Activated CD8-positive, alpha-beta T cell treated with anti-CD3 and anti-CD28 coated beads for 36 hours (primary cell): ENCODE data around the gene EPHB4. TPM values are rescaled to one million over a fixed set of nuclear protein-coding genes. Genes with fewer than 3 reads are reported as not detected.
"Not testable (repeated sequence)": the region's sequence is repeated elsewhere in the genome, so short reads cannot be mapped to it uniquely, and the experiment has no call there.

Source experiments
- ATAC-seq: fragments of 200-7000 bp; cut with Tn5 transposase; one replicate; pipeline ENCODE4 v1.10.0; 2021; ENCODE audit warnings: mild to moderate bottlenecking, moderate library complexity
- CTCF ChIA-PET: fragments of 350-600 bp; sonication (Branson Sonifier 250); formaldehyde crosslinking; loops from one replicate; lab custom pipeline; 2021; ENCODE audit warnings: antibody characterized with exemption; lab: Charles Lee
- POLR2A ChIA-PET: fragments of 350-600 bp; sonication (Branson Sonifier 250); formaldehyde crosslinking; loops from one replicate; lab custom pipeline; 2021; ENCODE audit warnings: antibody characterized with exemption; lab: Charles Lee
- DNase-seq: peaks from one replicate; pipeline ENCODE4 v3.0.0-alpha.2; 2020
- H3K27ac Mint-ChIP-seq: one replicate; pipeline ENCODE4 v1.8.0; 2021; ENCODE audit warnings: mild to moderate bottlenecking, mixed read lengths
- H3K27me3 Mint-ChIP-seq: one replicate; pipeline ENCODE4 v1.8.0; 2021; ENCODE audit warnings: mixed read lengths
- H3K36me3 Mint-ChIP-seq: one replicate; pipeline ENCODE4 v1.8.0; 2021; ENCODE audit warnings: low read depth, mixed read lengths
- H3K4me1 Mint-ChIP-seq: one replicate; pipeline ENCODE4 v1.8.0; 2021; ENCODE audit warnings: low read depth, mixed read lengths
- H3K4me3 Mint-ChIP-seq: one replicate; pipeline ENCODE4 v1.8.0; 2021; ENCODE audit warnings: mild to moderate bottlenecking, moderate library complexity, mixed read lengths
- H3K9me3 Mint-ChIP-seq: one replicate; pipeline ENCODE4 v1.8.0; 2021; ENCODE audit warnings: mixed read lengths
- intact Hi-C: fragments of 100-400 bp; cut with micrococcal nuclease; formaldehyde crosslinking; loops from one replicate; pipeline ENCODE4 v1.10.0; 2022
- total RNA-seq, 2 experiments: library from RNA; stranded (reverse); gene quantifications; one replicate each; pipeline ENCODE4 v1.2.3, GENCODE V29; 2021
- TF ChIP-seq, protein P1 (sequence below): fragments of 200-600 bp; IDR thresholded peaks from one replicate; pipeline ENCODE4 v1.8.0; 2022; ENCODE audit warnings: antibody characterized with exemption, mild to moderate bottlenecking

Gene EPHB4
- total RNA-seq, 2 experiments from 2014 or later = 4.8 to 5.8 TPM

DNA sequence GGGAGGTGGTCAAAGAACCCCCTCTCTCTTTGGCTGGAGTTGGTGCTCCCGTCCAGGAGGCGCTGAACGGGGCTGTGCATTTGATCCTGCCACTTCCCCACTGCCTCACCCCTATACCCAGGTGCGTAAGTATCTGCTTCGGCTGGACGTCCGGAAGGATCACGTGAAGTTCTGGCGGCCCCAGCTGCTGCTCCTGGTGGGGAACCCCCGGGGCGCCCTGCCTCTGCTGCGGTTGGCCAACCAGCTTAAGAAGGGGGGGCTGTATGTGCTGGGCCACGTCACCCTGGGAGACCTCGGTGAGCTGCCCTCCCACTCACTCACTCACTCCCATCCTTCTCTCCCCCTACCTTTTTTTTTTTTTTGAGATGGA is 34.3 kb upstream of the EPHB4 start:
- H3K4me3 Mint-ChIP-seq = no peak overlapping the region
- TF ChIP-seq, protein P1, sequence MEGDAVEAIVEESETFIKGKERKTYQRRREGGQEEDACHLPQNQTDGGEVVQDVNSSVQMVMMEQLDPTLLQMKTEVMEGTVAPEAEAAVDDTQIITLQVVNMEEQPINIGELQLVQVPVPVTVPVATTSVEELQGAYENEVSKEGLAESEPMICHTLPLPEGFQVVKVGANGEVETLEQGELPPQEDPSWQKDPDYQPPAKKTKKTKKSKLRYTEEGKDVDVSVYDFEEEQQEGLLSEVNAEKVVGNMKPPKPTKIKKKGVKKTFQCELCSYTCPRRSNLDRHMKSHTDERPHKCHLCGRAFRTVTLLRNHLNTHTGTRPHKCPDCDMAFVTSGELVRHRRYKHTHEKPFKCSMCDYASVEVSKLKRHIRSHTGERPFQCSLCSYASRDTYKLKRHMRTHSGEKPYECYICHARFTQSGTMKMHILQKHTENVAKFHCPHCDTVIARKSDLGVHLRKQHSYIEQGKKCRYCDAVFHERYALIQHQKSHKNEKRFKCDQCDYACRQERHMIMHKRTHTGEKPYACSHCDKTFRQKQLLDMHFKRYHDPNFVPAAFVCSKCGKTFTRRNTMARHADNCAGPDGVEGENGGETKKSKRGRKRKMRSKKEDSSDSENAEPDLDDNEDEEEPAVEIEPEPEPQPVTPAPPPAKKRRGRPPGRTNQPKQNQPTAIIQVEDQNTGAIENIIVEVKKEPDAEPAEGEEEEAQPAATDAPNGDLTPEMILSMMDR = no peak
- no peaks in the 10 kb centered on the region for H3K27me3 Mint-ChIP-seq
- intact Hi-C loops = no loop called here
- ChIA-PET POLR2A (interaction anchor here (1.0 to 1.1 kb wide), 2 partner anchors 13 to 54 kb away, joined by 3 read pairs; partner anchors contain the start of gene SRRT), CTCF (no interaction called here)
- no peaks in the 10 kb centered on the region for H3K9me3 Mint-ChIP-seq
- DNase-seq = no peak
- no peak overlapping the region for H3K27ac Mint-ChIP-seq
- ATAC-seq = no peak
- no peaks in the 10 kb centered on the region for H3K4me1 Mint-ChIP-seq
- peaks cover 17% of the 10 kb centered on the region for H3K36me3 Mint-ChIP-seq

DNA sequence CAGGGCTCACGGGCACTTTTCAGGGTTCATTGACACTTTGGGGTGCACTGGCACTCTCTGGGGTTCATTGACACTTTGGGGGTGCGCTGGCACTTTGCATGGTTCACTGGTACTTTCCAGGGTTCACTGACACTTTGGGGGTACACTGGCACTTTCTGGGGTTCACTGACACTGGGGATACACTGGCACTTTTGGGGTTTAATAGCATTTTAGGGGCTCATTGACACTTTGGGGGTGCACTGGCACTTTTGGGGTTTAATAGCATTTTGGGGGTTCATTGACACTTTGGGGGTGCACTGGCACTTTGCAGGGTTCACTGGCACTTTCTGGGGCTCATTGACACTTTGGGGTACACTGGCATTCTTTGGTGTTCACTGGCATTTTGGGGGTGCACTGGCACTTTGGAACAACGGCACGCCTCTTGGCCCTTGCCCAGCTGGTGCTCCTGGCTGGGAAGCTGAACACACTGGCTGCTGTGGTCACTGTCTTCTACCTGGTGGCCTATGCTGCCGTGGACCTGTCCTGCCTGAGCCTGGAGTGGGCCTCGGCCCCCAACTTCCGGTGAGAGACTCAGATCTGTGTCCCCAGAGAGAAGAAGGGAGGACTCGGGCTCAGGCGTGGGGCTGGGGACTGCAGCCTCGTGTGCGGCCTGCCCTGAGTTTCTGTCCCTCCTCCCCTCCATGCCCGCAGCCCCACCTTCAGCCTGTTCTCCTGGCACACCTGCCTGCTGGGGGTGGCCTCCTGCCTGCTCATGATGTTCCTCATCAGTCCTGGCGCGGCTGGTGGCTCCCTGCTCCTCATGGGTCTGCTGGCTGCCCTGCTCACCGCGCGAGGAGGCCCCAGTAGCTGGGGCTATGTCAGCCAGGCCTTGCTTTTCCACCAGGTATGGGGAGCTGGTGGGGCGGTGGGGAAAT is 33.6 kb upstream of the EPHB4 start:
- DNase-seq = no peak
- TF ChIP-seq, protein P1 = no peak
- no peaks in the 10 kb centered on the region for H3K27me3 Mint-ChIP-seq
- H3K4me1 Mint-ChIP-seq = no peaks in the 10 kb centered on the region
- H3K27ac Mint-ChIP-seq = no peak overlapping the region
- no peaks in the 10 kb centered on the region for H3K9me3 Mint-ChIP-seq
- ATAC-seq = no peak
- ChIA-PET POLR2A (interaction anchor here (1.0 kb wide), 1 partner anchor 54 kb away, joined by 3 read pairs; no protein-coding TSS in a partner anchor), CTCF (no interaction called here)
- intact Hi-C loops = no loop called here
- peaks cover 17% of the 10 kb centered on the region for H3K36me3 Mint-ChIP-seq
- H3K4me3 Mint-ChIP-seq = no peak overlapping the region

DNA sequence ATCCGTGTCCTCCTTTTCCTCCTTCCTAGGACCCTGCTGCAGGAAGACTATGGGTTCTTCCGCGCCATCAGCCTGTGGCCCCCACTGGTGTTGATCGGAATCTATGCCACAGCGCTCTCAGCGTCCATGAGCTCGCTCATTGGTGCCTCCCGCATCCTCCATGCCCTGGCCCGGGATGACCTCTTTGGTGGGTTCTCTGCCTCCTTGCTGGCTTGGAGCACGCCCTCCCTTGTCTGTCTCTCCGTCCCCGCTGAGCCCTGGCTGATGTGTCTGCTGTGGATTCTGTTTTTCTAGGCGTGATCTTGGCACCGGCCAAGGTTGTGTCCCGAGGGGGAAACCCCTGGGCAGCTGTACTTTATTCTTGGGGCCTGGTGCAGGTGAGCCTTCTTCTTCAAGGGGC is 32.5 kb upstream of the EPHB4 start:
- intact Hi-C loops = no loop called here
- Mint-ChIP-seq H3K36me3 (peaks cover 17% of the 10 kb centered on the region), H3K4me1 (no peaks in the 10 kb centered on the region), H3K27ac (no peak overlapping the region), H3K4me3 (no peak overlapping the region), H3K27me3 (no peaks in the 10 kb centered on the region), H3K9me3 (no peaks in the 10 kb centered on the region)
- TF ChIP-seq, protein P1 = no peak
- DNase-seq = no peak
- ChIA-PET POLR2A (no interaction called here), CTCF (interaction anchor here (0.8 kb wide), 1 partner anchor 60 kb away, joined by 3 read pairs; no protein-coding TSS in a partner anchor)
- ATAC-seq = no peak

DNA sequence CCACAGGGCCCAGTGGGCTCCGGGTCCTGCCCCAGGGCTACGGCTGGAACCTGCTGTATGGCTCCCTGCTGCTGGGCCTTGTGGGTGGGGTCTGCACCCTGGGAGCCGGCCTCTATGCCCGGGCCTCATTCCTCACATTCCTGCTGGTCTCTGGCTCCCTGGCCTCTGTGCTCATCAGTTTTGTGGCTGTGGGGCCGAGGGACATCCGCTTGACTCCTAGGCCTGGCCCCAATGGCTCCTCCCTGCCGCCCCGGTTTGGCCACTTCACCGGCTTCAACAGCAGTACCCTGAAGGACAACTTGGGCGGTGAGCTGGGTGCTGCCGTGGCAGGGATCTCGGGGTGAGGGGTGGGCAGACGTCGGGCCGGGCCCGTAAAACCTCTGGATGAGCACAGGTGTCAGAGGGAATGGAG is 29.6 kb upstream of the EPHB4 start:
- TF ChIP-seq, protein P1 = no peak
- POLR2A ChIA-PET = interaction anchor here (0.6 to 2.1 kb wide), 2 partner anchors 10 to 18 kb away, joined by 3 to 7 read pairs; partner anchors contain the start of genes SRRT and TRIP6

DNA sequence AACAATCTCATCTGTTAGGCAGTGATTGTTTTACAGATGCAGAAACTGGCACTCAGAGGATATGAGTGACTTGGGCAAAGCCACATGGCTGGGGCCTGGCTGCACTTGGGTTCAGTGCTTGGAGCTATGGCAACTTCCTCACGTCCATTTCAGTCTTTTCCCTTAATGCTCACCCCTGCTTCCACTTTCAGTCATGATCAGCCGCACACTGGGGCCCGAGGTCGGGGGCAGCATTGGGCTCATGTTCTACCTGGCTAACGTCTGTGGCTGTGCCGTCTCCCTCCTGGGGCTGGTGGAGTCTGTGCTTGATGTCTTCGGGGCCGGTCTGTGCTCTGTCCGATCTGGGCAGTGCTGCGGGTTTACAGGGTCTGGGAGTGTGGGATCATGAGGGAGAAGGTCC is 28.2 kb upstream of the EPHB4 start:
- H3K4me1 Mint-ChIP-seq = peaks cover 15% of the 10 kb centered on the region
- H3K4me3 Mint-ChIP-seq = no peak overlapping the region
- CTCF ChIA-PET = interaction anchor here (1.3 to 2.7 kb wide), 2 partner anchors 55 to 150 kb away, joined by 3 to 11 read pairs; no protein-coding TSS in a partner anchor
- no peaks in the 10 kb centered on the region for H3K27me3 Mint-ChIP-seq
- intact Hi-C loops = no loop called here
- H3K27ac Mint-ChIP-seq = no peak overlapping the region
- TF ChIP-seq, protein P1 = no peak
- DNase-seq (no peak), ATAC-seq (no peak)
- H3K36me3 Mint-ChIP-seq = peaks cover 8% of the 10 kb centered on the region
- no peaks in the 10 kb centered on the region for H3K9me3 Mint-ChIP-seq
- POLR2A ChIA-PET = interaction anchor here (0.8 to 1.7 kb wide), 3 partner anchors 11 to 250 kb away, joined by 3 to 4 read pairs (median 3); partner anchors contain the start of gene SRRT

More for the DNA sequence above, 29.6 kb upstream of the EPHB4 start:
- DNase-seq = no peak
- no peaks in the 10 kb centered on the region for H3K9me3 Mint-ChIP-seq
- CTCF ChIA-PET = interaction anchor here (2.7 kb wide), 1 partner anchor 57 kb away, joined by 11 read pairs; no protein-coding TSS in a partner anchor
- no peak overlapping the region for H3K27ac Mint-ChIP-seq
- H3K4me1 Mint-ChIP-seq = peaks cover 11% of the 10 kb centered on the region
- no peak overlapping the region for H3K4me3 Mint-ChIP-seq
- peaks cover 14% of the 10 kb centered on the region for H3K36me3 Mint-ChIP-seq
- no peak for ATAC-seq
- H3K27me3 Mint-ChIP-seq = no peaks in the 10 kb centered on the region
- intact Hi-C loops = no loop called here

DNA sequence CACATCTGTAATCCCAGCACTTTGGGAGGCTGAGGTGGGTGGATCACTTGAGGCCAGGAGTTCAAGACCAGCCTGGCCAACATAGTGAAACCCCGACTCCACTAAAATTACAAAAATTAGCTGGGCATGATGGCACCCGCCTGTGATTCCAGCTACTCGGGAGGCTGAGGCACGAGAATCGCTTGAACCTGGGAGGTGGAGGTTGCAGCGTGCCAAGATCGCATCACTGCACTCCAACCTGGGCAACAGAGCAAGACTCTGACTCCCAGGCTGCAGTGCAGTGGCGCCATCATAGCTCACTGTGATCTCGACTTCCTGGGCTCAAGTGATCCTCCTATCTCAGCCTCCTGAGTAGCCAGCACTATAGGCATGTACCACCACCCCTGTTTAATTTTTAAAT is 27.6 kb upstream of the EPHB4 start:
- not testable (repeated sequence) for H3K4me3 Mint-ChIP-seq, H3K27ac Mint-ChIP-seq
- CTCF ChIA-PET = interaction anchor here (1.3 kb wide), 1 partner anchor 150 kb away, joined by 3 read pairs; no protein-coding TSS in a partner anchor

More for the DNA sequence above, 27.6 kb upstream of the EPHB4 start:
- not testable (repeated sequence) for H3K9me3 Mint-ChIP-seq, DNase-seq, ATAC-seq, H3K27me3 Mint-ChIP-seq, H3K36me3 Mint-ChIP-seq
- peaks cover 15% of the 10 kb centered on the region for H3K4me1 Mint-ChIP-seq
- intact Hi-C loops = loop anchor here (5.0 kb wide), 1 partner anchor 53 kb away; no protein-coding TSS in a partner anchor
- POLR2A ChIA-PET = interaction anchor here (0.8 to 1.7 kb wide), 2 partner anchors 12 to 20 kb away, joined by 3 to 4 read pairs; partner anchors contain the start of gene SRRT
